HG03521 (cell line): ENCODE results near the gene SLC16A12.

Experiments
- ATAC-seq: cut with Tn5 transposase; IDR thresholded peaks from one replicate; pipeline ENCODE4 v1.9.1; 2021; ENCODE audit warnings: mild to moderate bottlenecking, moderate library complexity; ENCODE audit not compliant: unreplicated experiment

Gene SLC16A12

GRCh38 chr10:89535171-89536012 is at the start of gene SLC16A12:
SLC16A12 (minus strand) TSS chr10:89535594; CDS start chr10:89462578, 73,016 bp downstream.
- no peak for ATAC-seq

- no peak for ATAC-seq
Measured at GRCh38 chr10:89582022-89582421, 46.6 kb upstream of the SLC16A12 start.

- no peak for ATAC-seq
Measured at GRCh38 chr10:89580243-89580642, 44.8 kb upstream of the SLC16A12 start.

GRCh38 chr10:89576696-89577095 is 41.3 kb upstream of the SLC16A12 start:
- ATAC-seq: no peak

- ATAC-seq: no peak
Measured at GRCh38 chr10:89576022-89576421, 40.6 kb upstream of the SLC16A12 start.

- no peak for ATAC-seq
Measured at GRCh38 chr10:89575031-89575430, 39.6 kb upstream of the SLC16A12 start.

GRCh38 chr10:89574368-89574767 is 39.0 kb upstream of the SLC16A12 start:
- no peak for ATAC-seq

- no peak for ATAC-seq
Measured at GRCh38 chr10:89567576-89568245, 32.3 kb upstream of the SLC16A12 start.

GRCh38 chr10:89566992-89567391 is 31.6 kb upstream of the SLC16A12 start:
- ATAC-seq: no peak

- no peak for ATAC-seq
Measured at GRCh38 chr10:89566095-89566950, 30.9 kb upstream of the SLC16A12 start.

GRCh38 chr10:89565180-89565579 is 29.8 kb upstream of the SLC16A12 start:
- ATAC-seq: no peak

GRCh38 chr10:89563861-89564478 is 28.6 kb upstream of the SLC16A12 start:
- ATAC-seq: no peak

- no peak for ATAC-seq
Measured at GRCh38 chr10:89563311-89563710, 27.9 kb upstream of the SLC16A12 start.

GRCh38 chr10:89556600-89556999 is 21.2 kb upstream of the SLC16A12 start:
- no peak for ATAC-seq

GRCh38 chr10:89555688-89556445 is 20.5 kb upstream of the SLC16A12 start:
- no peak for ATAC-seq

GRCh38 chr10:89554433-89554832 is 19.0 kb upstream of the SLC16A12 start:
- no peak for ATAC-seq

- no peak for ATAC-seq
Measured at GRCh38 chr10:89553064-89553734, 17.8 kb upstream of the SLC16A12 start.

- ATAC-seq: no peak
Measured at GRCh38 chr10:89552213-89552612, 16.8 kb upstream of the SLC16A12 start.

GRCh38 chr10:89550509-89550908 is 15.1 kb upstream of the SLC16A12 start:
- no peak for ATAC-seq

GRCh38 chr10:89549510-89549909 is 14.1 kb upstream of the SLC16A12 start:
- no peak for ATAC-seq
